Lower lobe of right lung (tissue), 2 donors: Measurements from ENCODE around the gene UCN2. TPM values are rescaled to one million over a fixed set of nuclear protein-coding genes. Genes with fewer than 3 reads are reported as not detected.

ENCODE experiments used
- ATAC-seq, 2 donors: fragments of 200-7000 bp; cut with Tn5 transposase; one replicate each; pipeline ENCODE4 v1.9.1; 2020 to 2022; ENCODE audit warnings: mild to moderate bottlenecking in 2 of 2, moderate library complexity in 2 of 2
- DNase-seq: peaks from one replicate; pipeline ENCODE4 v3.0.0-alpha.2; 2020
- H3K27ac ChIP-seq: fragments of 200-600 bp; one replicate; pipeline ENCODE4 v1.8.0; 2022
- H3K27me3 ChIP-seq: fragments of 200-600 bp; one replicate; pipeline ENCODE4 v1.8.0; 2022; ENCODE audit warnings: low read depth
- H3K36me3 ChIP-seq: fragments of 200-600 bp; one replicate; pipeline ENCODE4 v1.8.0; 2022; ENCODE audit warnings: mild to moderate bottlenecking
- H3K4me1 ChIP-seq: fragments of 200-600 bp; one replicate; pipeline ENCODE4 v1.8.0; 2022
- H3K4me3 ChIP-seq: fragments of 200-600 bp; one replicate; pipeline ENCODE4 v1.8.0; 2022; ENCODE audit warnings: mild to moderate bottlenecking
- H3K9me3 ChIP-seq: fragments of 200-600 bp; one replicate; pipeline ENCODE4 v1.8.0; 2022
- intact Hi-C: fragments of 100-400 bp; cut with DNase I; formaldehyde crosslinking; loops from one replicate; pipeline ENCODE4 v1.11.0; 2022
- total RNA-seq: library from RNA; stranded (reverse); fragmentation: NEBNext Ultra II Directional; extraction: Animal tissue kit (Norgen Biotek cat#: 25700); gene quantifications from one replicate; pipeline ENCODE4 v1.2.1, GENCODE V29; 2021
- TF ChIP-seq, protein P1 (sequence below): fragments of 200-600 bp; IDR thresholded peaks from one replicate; pipeline ENCODE4 v1.8.0; 2022; ENCODE audit warnings: antibody characterized with exemption, mild to moderate bottlenecking
- donor health status: DM: no; HTN: yes; CAD: no; lungs with severe emphysema.

The UCN2 gene
- total RNA-seq, 1 donor from 2014 or later = 0.32 TPM

- H3K9me3 ChIP-seq = no peaks in the 10 kb centered on the region
- intact Hi-C loops = no loop called here
- TF ChIP-seq, protein P1, sequence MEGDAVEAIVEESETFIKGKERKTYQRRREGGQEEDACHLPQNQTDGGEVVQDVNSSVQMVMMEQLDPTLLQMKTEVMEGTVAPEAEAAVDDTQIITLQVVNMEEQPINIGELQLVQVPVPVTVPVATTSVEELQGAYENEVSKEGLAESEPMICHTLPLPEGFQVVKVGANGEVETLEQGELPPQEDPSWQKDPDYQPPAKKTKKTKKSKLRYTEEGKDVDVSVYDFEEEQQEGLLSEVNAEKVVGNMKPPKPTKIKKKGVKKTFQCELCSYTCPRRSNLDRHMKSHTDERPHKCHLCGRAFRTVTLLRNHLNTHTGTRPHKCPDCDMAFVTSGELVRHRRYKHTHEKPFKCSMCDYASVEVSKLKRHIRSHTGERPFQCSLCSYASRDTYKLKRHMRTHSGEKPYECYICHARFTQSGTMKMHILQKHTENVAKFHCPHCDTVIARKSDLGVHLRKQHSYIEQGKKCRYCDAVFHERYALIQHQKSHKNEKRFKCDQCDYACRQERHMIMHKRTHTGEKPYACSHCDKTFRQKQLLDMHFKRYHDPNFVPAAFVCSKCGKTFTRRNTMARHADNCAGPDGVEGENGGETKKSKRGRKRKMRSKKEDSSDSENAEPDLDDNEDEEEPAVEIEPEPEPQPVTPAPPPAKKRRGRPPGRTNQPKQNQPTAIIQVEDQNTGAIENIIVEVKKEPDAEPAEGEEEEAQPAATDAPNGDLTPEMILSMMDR = no peak
- H3K4me1 ChIP-seq = no peaks in the 10 kb centered on the region
- H3K27ac ChIP-seq = no peak overlapping the region
- ATAC-seq = no peak
- no peak overlapping the region for H3K4me3 ChIP-seq
- no peaks in the 10 kb centered on the region for H3K36me3 ChIP-seq
- DNase-seq = no peak
- no peaks in the 10 kb centered on the region for H3K27me3 ChIP-seq
These were observed 11.8 kb upstream of the UCN2 start for GRCh38 chr3:48575366-48575765.

DNA sequence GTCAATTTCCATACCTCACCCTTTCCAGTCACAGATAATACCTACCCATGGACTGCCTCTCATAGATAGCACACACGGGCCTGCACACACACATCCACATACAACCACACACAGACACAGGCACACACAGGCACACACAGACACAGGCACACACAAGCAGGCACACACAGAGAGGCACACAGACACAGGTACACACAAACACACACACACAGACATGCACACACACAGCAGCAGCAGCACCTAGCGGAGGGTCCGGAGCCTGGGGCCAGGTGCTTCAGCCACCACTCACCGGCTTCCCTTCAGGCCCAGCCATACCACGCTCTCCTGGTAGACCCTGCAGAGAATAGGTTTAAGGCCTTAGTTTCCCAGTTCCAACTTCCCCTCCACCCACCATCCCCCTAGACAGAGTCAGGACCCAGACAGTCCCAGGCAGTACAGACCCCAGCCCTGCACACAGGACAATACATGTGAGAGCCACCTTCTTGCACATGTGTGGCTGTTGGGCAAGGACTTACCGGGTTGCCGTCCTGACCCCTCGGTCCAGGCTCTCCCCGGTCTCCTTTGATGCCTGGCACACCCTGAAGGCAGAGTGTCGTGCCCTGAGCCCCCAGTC, 10.5 kb upstream of the UCN2 start:
- intact Hi-C loops = no loop called here
- TF ChIP-seq, protein P1 = no peak
- DNase-seq = no peak
- Histone ChIP-seq H3K4me3 (no peak overlapping the region), H3K9me3 (no peaks in the 10 kb centered on the region), H3K27me3 (no peaks in the 10 kb centered on the region), H3K27ac (no peak overlapping the region), H3K36me3 (no peaks in the 10 kb centered on the region), H3K4me1 (no peaks in the 10 kb centered on the region)
- no peak for ATAC-seq

DNA sequence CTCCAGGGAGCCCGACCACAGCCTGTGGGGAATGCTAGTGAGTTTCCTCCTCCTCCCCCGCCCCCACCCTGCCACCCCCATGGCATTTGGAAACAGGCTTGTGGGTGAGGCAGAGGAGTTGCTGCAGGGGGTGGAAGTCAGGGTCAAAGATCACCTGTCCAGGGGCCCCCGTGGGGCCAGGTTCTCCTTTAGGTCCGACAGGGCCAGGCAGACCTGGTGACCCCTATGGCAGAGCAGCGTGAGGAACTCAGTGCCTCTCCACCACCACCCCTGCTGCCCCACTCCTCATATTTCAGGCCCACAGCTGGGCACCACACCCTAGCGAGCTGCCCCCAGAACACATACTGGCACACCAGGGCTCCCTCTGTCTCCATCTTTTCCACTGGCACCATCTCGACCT, 8.9 kb upstream of the UCN2 start:
- ATAC-seq (no peak), DNase-seq (no peak)
- H3K27ac ChIP-seq = no peak overlapping the region

GRCh38 chr3:48571938-48572337, 8.4 kb upstream of the UCN2 start:
- Histone ChIP-seq H3K27me3 (no peaks in the 10 kb centered on the region), H3K36me3 (no peaks in the 10 kb centered on the region), H3K9me3 (no peaks in the 10 kb centered on the region), H3K4me1 (no peaks in the 10 kb centered on the region), H3K27ac (no peak overlapping the region), H3K4me3 (no peak overlapping the region)
- TF ChIP-seq, protein P1 = no peak
- ATAC-seq = no peak
- DNase-seq = no peak
- intact Hi-C loops = no loop called here

More for the DNA sequence above, 8.9 kb upstream of the UCN2 start:
- intact Hi-C loops = no loop called here
- Histone ChIP-seq H3K27me3 (no peaks in the 10 kb centered on the region), H3K9me3 (no peaks in the 10 kb centered on the region), H3K4me3 (no peak overlapping the region), H3K36me3 (no peaks in the 10 kb centered on the region), H3K4me1 (no peaks in the 10 kb centered on the region)
- TF ChIP-seq, protein P1 = no peak

DNA sequence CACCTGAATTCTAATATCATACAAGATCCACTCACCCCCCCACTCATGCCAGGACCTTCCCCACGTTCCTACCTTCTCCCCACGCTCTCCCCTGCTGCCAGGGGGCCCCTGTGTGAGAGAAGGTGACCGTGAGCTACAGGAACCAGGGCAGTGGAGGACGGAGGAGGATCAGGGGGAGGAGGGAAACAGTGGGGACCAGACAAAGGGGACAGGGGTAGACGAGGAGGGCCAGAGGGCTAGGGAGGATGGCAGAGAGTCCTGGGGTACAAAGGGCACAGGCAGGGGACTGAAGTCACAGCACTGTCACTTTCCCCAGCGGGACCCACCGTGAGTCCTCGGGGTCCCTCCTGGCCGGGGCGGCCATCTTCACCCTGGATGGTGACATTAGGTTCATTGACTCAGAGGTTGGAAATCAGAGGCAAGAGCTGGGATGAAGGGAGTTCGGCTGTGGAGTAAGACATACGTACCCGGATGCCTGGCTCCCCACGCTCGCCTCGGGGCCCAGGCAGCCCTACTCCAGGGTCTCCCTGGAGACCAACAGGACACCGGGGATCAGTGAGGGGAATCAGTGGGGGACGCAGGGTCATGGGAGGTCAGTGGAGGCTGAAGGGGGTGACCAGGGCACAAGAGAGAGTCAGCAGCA, 6.3 kb upstream of the UCN2 start:
- Histone ChIP-seq H3K36me3 (no peaks in the 10 kb centered on the region), H3K27ac (no peak overlapping the region), H3K27me3 (no peaks in the 10 kb centered on the region), H3K9me3 (no peaks in the 10 kb centered on the region), H3K4me1 (peaks cover 5% of the 10 kb centered on the region), H3K4me3 (no peak overlapping the region)
- no peak for ATAC-seq
- DNase-seq = no peak
- intact Hi-C loops = no loop called here
- TF ChIP-seq, protein P1 = no peak
